Osteocyte (in vitro differentiated cells): Measurements from ENCODE around the gene GSTO2. TPM values are rescaled to one million over a fixed set of nuclear protein-coding genes. Genes with fewer than 3 reads are reported as not detected.
A peak's percentile ranks its signal among the peaks of the same experiment; 100 is the strongest.

Experiments used
- DNase-seq: peaks from one replicate; pipeline ENCODE4 v3.0.0; 2021; ENCODE audit warnings: mixed read lengths; ENCODE audit not compliant: unreplicated experiment; ENCODE audit errors: extremely low spot score
- H3K27ac Mint-ChIP-seq: one replicate; pipeline ENCODE4 v1.8.0; 2021; ENCODE audit warnings: mild to moderate bottlenecking, mixed read lengths; ENCODE audit not compliant: unreplicated experiment
- H3K27me3 Mint-ChIP-seq: one replicate; pipeline ENCODE4 v1.8.0; 2021; ENCODE audit warnings: mixed read lengths; ENCODE audit not compliant: unreplicated experiment
- H3K36me3 Mint-ChIP-seq: one replicate; pipeline ENCODE4 v1.8.0; 2021; ENCODE audit warnings: mixed read lengths; ENCODE audit not compliant: unreplicated experiment
- H3K4me1 Mint-ChIP-seq: one replicate; pipeline ENCODE4 v1.8.0; 2021; ENCODE audit warnings: mixed read lengths; ENCODE audit not compliant: unreplicated experiment
- H3K4me3 Mint-ChIP-seq: one replicate; pipeline ENCODE4 v1.8.0; 2021; ENCODE audit warnings: mild to moderate bottlenecking, moderate library complexity, mixed read lengths; ENCODE audit not compliant: unreplicated experiment
- H3K9me3 Mint-ChIP-seq: one replicate; pipeline ENCODE4 v1.8.0; 2021; ENCODE audit warnings: mixed read lengths; ENCODE audit not compliant: unreplicated experiment
- total RNA-seq: library from RNA; stranded (reverse); gene quantifications from 2 replicates; pipeline ENCODE4 v1.2.1, GENCODE V29; 2021
- TF ChIP-seq, protein P1 (sequence below): fragments of 200-600 bp; sonication (generic); IDR thresholded peaks from 2 replicates; pipeline ENCODE4 v1.5.0; 2021; ENCODE audit warnings: antibody characterized with exemption, mild to moderate bottlenecking, moderate library complexity

Gene GSTO2
- total RNA-seq, 1 donor from 2014 or later, result 0.54 TPM

DNA sequence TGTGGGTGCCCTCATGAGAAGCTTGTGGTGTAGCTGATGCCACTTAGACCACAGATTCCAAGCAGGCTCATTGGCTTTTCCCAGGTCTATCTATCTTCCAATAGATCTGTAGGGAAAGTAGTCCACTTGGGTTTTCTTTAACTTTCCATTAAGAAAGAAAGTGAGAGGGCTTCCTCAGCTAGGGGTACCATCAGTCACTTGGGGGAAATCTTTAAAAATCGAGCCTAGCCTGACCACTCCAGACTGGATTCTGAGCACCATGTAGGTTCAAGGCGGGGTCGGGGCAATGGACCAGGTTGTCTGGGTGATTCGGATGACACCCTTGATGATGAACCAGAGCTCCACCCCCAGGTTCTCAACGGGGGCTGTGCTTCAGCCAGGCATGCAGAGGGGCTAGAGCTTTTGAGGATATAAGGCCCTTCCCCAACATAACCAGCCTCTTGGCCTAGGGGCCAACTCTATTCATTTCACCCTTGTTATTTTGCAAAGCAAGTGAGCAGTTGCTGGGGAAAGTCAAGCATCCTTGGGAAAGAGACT, 42.3 kb downstream of the GSTO2 start:
- Mint-ChIP-seq H3K9me3 (no peaks in the 10 kb centered on the region), H3K4me3 (no peak overlapping the region), H3K36me3 (peaks cover 20% of the 10 kb centered on the region), H3K27me3 (no peaks in the 10 kb centered on the region), H3K4me1 (peaks cover 48% of the 10 kb centered on the region), H3K27ac (peak overlapping the region; percentile 80)
- TF ChIP-seq, protein P1, sequence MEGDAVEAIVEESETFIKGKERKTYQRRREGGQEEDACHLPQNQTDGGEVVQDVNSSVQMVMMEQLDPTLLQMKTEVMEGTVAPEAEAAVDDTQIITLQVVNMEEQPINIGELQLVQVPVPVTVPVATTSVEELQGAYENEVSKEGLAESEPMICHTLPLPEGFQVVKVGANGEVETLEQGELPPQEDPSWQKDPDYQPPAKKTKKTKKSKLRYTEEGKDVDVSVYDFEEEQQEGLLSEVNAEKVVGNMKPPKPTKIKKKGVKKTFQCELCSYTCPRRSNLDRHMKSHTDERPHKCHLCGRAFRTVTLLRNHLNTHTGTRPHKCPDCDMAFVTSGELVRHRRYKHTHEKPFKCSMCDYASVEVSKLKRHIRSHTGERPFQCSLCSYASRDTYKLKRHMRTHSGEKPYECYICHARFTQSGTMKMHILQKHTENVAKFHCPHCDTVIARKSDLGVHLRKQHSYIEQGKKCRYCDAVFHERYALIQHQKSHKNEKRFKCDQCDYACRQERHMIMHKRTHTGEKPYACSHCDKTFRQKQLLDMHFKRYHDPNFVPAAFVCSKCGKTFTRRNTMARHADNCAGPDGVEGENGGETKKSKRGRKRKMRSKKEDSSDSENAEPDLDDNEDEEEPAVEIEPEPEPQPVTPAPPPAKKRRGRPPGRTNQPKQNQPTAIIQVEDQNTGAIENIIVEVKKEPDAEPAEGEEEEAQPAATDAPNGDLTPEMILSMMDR, result no peak
- DNase-seq, result no peak

DNA sequence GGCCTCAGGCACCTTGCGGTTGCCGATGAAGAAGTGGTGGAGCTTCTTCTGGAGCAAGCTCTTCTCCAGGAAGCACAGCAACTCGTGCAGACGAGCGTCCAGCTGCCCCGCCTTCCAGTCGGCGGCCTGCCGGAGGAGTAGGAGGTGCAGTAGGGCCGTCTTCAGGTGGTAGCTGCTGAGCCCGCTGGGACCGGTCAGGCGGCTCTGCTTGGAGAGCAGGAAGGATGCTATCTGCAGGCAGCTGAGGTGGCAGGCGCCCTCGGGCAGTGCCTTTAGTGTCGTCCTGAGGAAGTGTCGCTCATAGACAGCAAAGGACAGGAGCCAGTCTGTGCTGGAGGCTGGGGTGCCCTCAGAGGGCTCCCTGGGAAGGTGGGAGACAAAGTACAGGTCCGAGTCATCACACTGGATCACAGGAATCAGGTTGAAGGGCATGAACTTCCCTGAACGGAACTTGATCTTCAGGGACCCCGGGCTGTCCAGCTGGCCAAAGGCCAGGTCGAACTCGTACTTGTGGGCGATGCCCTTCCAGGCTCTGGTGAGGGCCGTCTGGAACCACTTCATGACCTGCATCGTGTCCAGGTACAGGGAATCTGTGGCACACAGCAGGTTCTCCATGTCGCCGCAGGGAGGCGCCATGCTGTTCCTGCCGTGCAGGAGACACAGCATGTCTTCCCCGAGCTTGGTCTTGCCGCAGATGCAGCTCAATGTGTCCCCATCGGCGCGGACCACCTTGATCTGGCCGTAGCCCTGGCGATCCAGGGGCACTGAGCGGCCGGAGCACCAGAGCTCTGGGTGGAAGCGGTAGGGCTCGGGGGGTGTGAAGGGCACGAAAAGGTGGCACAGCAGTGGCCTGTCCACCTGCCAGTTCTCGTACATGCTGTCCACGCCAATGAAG, 45.9 kb downstream of the GSTO2 start:
- Mint-ChIP-seq H3K4me3 (no peak overlapping the region), H3K9me3 (no peaks in the 10 kb centered on the region), H3K27me3 (no peaks in the 10 kb centered on the region), H3K4me1 (peaks cover 64% of the 10 kb centered on the region), H3K27ac (no peak overlapping the region), H3K36me3 (peaks cover 18% of the 10 kb centered on the region)
- TF ChIP-seq, protein P1, result no peak
- DNase-seq, result no peak

DNA sequence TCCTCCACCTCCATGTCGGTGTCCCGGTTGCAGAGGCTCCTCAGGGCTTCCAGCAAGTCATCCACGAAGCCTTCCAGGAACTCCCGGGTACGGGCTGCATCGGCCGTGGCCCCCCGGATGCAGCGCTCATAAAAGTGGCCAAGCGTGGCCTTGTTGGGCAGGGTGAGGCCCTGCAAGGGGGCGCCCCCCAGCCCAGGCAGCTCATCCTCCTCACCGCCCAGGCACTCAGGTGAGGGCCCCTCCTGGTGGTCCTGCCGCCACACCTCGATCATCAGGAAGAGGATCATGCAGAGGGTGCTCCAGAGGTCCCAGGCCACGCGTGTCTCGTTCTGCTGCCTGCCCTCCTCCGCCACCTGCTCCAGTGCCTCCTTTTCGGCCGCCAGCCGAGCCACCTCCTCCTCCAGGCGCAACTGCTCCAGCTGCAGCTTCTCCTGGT, 46.5 kb downstream of the GSTO2 start:
- Mint-ChIP-seq H3K9me3 (no peaks in the 10 kb centered on the region), H3K36me3 (peaks cover 18% of the 10 kb centered on the region), H3K4me1 (peaks cover 64% of the 10 kb centered on the region), H3K27ac (no peak overlapping the region), H3K27me3 (no peaks in the 10 kb centered on the region), H3K4me3 (no peak overlapping the region)
- TF ChIP-seq, protein P1, result no peak
- DNase-seq, result no peak

DNA sequence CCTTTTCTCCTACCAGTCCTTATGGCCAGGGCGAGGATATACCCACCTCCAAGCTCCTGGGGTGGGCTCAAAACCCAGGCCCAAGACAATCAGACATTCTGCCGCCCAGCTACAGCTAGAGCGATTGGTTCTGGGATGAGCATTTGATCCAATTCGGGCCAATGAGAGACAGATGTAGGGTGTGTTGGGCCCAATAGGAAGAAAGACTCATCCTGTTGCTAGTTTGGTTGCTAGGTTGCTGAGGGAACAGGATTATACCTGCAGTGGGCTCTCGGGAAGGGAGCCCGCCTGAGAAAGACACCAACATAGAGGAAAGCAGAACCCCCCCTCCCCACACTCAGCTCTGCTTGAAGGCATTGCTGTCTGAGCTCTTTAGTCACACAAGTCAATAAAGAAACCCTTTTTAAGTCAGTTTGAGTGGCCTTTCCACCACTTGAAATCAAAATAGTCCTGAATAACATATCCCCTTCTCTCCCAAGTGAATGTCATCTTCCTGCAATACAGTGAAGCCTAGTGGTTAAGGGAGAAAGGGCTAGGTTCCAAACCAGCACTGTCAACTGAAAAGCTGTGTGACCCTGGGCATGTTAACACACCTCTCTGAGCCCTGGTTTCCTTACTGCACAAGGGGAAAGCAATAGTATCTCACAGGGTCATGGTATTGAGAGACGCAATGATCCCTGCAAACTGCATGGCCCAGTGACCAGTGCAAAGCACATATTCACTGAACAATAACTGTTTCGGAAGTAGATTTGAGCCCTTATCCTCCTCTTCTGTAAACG, 47.5 kb downstream of the GSTO2 start:
- DNase-seq, result no peak
- no peak overlapping the region for H3K4me3 Mint-ChIP-seq
- TF ChIP-seq, protein P1, result no peak
- H3K36me3 Mint-ChIP-seq, result peaks cover 18% of the 10 kb centered on the region
- no peaks in the 10 kb centered on the region for H3K9me3 Mint-ChIP-seq
- peaks cover 59% of the 10 kb centered on the region for H3K4me1 Mint-ChIP-seq
- H3K27ac Mint-ChIP-seq, result peak overlapping the region; percentile 66
- H3K27me3 Mint-ChIP-seq, result no peaks in the 10 kb centered on the region
